ENCODE measurements around the gene ITCH. TPM values are rescaled to one million over a fixed set of nuclear protein-coding genes. Genes with fewer than 3 reads are reported as not detected.

The ITCH gene
- total RNA-seq, 1 experiment from 2014 or later, result 68.3 TPM

- BruUV-seq (replicated peaks), result no TSS peak
- CTCF ChIA-PET, result interaction anchor here (0.9 to 2.1 kb wide), 5 partner anchors 10 to 217 kb away, joined by 3 to 19 read pairs (median 3); partner anchors contain the start of gene DYNLRB1
Observed at GRCh38 chr20:34529742-34530141, 166.7 kb downstream of the ITCH start.

GRCh38 chr20:34530342-34530741, 167.3 kb downstream of the ITCH start:
- Mint-ChIP-seq H3K27ac (ENCODE audit: low read depth, unreplicated experiment) (peak overlapping the region; percentile 77), H3K4me3 (ENCODE audit: unreplicated experiment) (no peak overlapping the region), H3K36me3 (ENCODE audit: insufficient read depth, unreplicated experiment) (peaks cover 73% of the 10 kb centered on the region), H3K4me1 (ENCODE audit: insufficient read depth, unreplicated experiment) (peaks cover 24% of the 10 kb centered on the region), H3K27me3 (ENCODE audit: insufficient read depth, unreplicated experiment) (no peaks in the 10 kb centered on the region), H3K9me3 (ENCODE audit: unreplicated experiment) (no peaks in the 10 kb centered on the region)
- POLR2A ChIA-PET, result interaction anchor here (0.6 to 5.7 kb wide), 3 partner anchors 13 to 23 kb away, joined by 3 to 34 read pairs (median 3); partner anchors contain the start of gene DYNLRB1
- intact Hi-C loops (cut with micrococcal nuclease), result no loop called here
- CTCF ChIA-PET, result interaction anchor here (0.5 to 2.1 kb wide), 5 partner anchors 9 to 90 kb away, joined by 3 to 19 read pairs (median 3); partner anchors contain the start of gene DYNLRB1
- no peak for DNase-seq (ENCODE audit: unreplicated experiment)
- TF ChIP-seq CTCF (IDR thresholded peaks at IDR 0.05; ENCODE audit: unreplicated experiment), result no peak
- BruUV-seq (replicated peaks), result no TSS peak

More at GRCh38 chr20:34529742-34530141, 166.7 kb downstream of the ITCH start:
- TF ChIP-seq CTCF (IDR thresholded peaks at IDR 0.05; ENCODE audit: unreplicated experiment), result no peak
- Mint-ChIP-seq H3K27me3 (ENCODE audit: insufficient read depth, unreplicated experiment) (no peaks in the 10 kb centered on the region), H3K36me3 (ENCODE audit: insufficient read depth, unreplicated experiment) (peaks cover 73% of the 10 kb centered on the region), H3K27ac (ENCODE audit: low read depth, unreplicated experiment) (no peak overlapping the region), H3K4me3 (ENCODE audit: unreplicated experiment) (no peak overlapping the region), H3K4me1 (ENCODE audit: insufficient read depth, unreplicated experiment) (peaks cover 28% of the 10 kb centered on the region), H3K9me3 (ENCODE audit: unreplicated experiment) (no peaks in the 10 kb centered on the region)
- intact Hi-C loops (cut with micrococcal nuclease), result loop anchor here (10.0 kb wide), 1 partner anchor 335 kb away; no protein-coding TSS in a partner anchor
- no peak for DNase-seq (ENCODE audit: unreplicated experiment)
- POLR2A ChIA-PET, result interaction anchor here (5.7 kb wide), 1 partner anchor 13 kb away, joined by 34 read pairs; the partner anchor contains the start of gene DYNLRB1

GRCh38 chr20:34531608-34532265, 168.7 kb downstream of the ITCH start:
- H3K27ac Mint-ChIP-seq (ENCODE audit: low read depth, unreplicated experiment), result peak overlapping the region; percentile 77
- intact Hi-C loops (cut with micrococcal nuclease), result no loop called here
- H3K36me3 Mint-ChIP-seq (ENCODE audit: insufficient read depth, unreplicated experiment), result peaks cover 70% of the 10 kb centered on the region
- ChIA-PET CTCF (interaction anchor here (0.6 to 3.1 kb wide), 4 partner anchors 9 to 219 kb away, joined by 3 to 10 read pairs (median 4); no protein-coding TSS in a partner anchor), POLR2A (interaction anchor here (0.7 to 5.7 kb wide), 4 partner anchors 12 to 183 kb away, joined by 3 to 34 read pairs (median 3); partner anchors contain the start of gene DYNLRB1)
- H3K27me3 Mint-ChIP-seq (ENCODE audit: insufficient read depth, unreplicated experiment), result no peaks in the 10 kb centered on the region
- no peaks in the 10 kb centered on the region for H3K9me3 Mint-ChIP-seq (ENCODE audit: unreplicated experiment)
- no peak for TF ChIP-seq CTCF (IDR thresholded peaks at IDR 0.05; ENCODE audit: unreplicated experiment)
- H3K4me3 Mint-ChIP-seq (ENCODE audit: unreplicated experiment), result no peak overlapping the region
- peaks cover 10% of the 10 kb centered on the region for H3K4me1 Mint-ChIP-seq (ENCODE audit: insufficient read depth, unreplicated experiment)
- no peak for DNase-seq (ENCODE audit: unreplicated experiment)
- no TSS peak for BruUV-seq (replicated peaks)

- ChIA-PET POLR2A (interaction anchor here (0.7 to 5.7 kb wide), 3 partner anchors 16 to 182 kb away, joined by 3 to 34 read pairs (median 3); partner anchors contain the start of gene DYNLRB1), CTCF (interaction anchor here (0.6 to 3.1 kb wide), 3 partner anchors 10 to 220 kb away, joined by 3 to 10 read pairs (median 3); no protein-coding TSS in a partner anchor)
- Mint-ChIP-seq H3K4me3 (ENCODE audit: unreplicated experiment) (no peak overlapping the region), H3K27me3 (ENCODE audit: insufficient read depth, unreplicated experiment) (no peaks in the 10 kb centered on the region), H3K36me3 (ENCODE audit: insufficient read depth, unreplicated experiment) (peaks cover 73% of the 10 kb centered on the region), H3K9me3 (ENCODE audit: unreplicated experiment) (no peaks in the 10 kb centered on the region), H3K4me1 (ENCODE audit: insufficient read depth, unreplicated experiment) (peaks cover 7% of the 10 kb centered on the region), H3K27ac (ENCODE audit: low read depth, unreplicated experiment) (no peak overlapping the region)
- BruUV-seq (replicated peaks), result no TSS peak
- TF ChIP-seq CTCF (IDR thresholded peaks at IDR 0.05; ENCODE audit: unreplicated experiment), result no peak
- DNase-seq (ENCODE audit: unreplicated experiment), result no peak
- intact Hi-C loops (cut with micrococcal nuclease), result no loop called here
Observed at GRCh38 chr20:34532320-34532719, 169.2 kb downstream of the ITCH start.
